Lung (tissue), 12 donors: ENCODE data around the gene HS6ST3. TPM values are rescaled to one million over a fixed set of nuclear protein-coding genes. Genes with fewer than 3 reads are reported as not detected.
"Not testable (repeated sequence)": the region's sequence is repeated elsewhere in the genome, so short reads cannot be mapped to it uniquely, and the experiment has no call there.

Experiments
- ATAC-seq: fragments of 200-7000 bp; cut with Tn5 transposase; one replicate; pipeline ENCODE4 v1.9.1; 2020; ENCODE audit warnings: moderate number of reproducible peaks; ENCODE audit not compliant: insufficient read depth, low FRiP score
- DNase-seq, 3 donors: peaks; one replicate each; pipeline ENCODE4 v3.0.0-alpha.2; 2013 to 2017
- H3K27ac ChIP-seq, 2 donors: one replicate each; pipeline ENCODE4 v1.5.1; 2013; ENCODE audit warnings: mild to moderate bottlenecking in 2 of 2, moderate library complexity in 2 of 2, control low read depth in 1 of 2, inconsistent platforms in 1 of 2, low read depth in 1 of 2, low read length in 1 of 2
- H3K27me3 ChIP-seq, 3 donors: one replicate each; pipeline ENCODE4 v1.5.1; 2013; ENCODE audit warnings: low read length in 2 of 3; ENCODE audit not compliant: control insufficient read depth in 3 of 3, insufficient read depth in 3 of 3
- H3K36me3 ChIP-seq, 4 donors: one replicate each; pipeline ENCODE4 v1.5.1; 2013; ENCODE audit warnings: low read length in 4 of 4, mild to moderate bottlenecking in 1 of 4, moderate library complexity in 1 of 4; ENCODE audit not compliant: control insufficient read depth in 4 of 4, insufficient read depth in 4 of 4
- H3K4me1 ChIP-seq, 5 donors: one replicate each; pipeline ENCODE4 v1.5.1; 2013; ENCODE audit warnings: low read length in 5 of 5, mild to moderate bottlenecking in 2 of 5, moderate library complexity in 1 of 5; ENCODE audit not compliant: control insufficient read depth in 5 of 5, insufficient read depth in 5 of 5
- H3K4me3 ChIP-seq: one replicate; pipeline ENCODE4 v1.5.1; 2013; ENCODE audit warnings: mild to moderate bottlenecking, control low read depth, moderate library complexity
- H3K9ac ChIP-seq, 2 donors: one replicate each; pipeline ENCODE4 v1.5.1; 2013; ENCODE audit warnings: low read length in 2 of 2, control low read depth in 1 of 2; ENCODE audit not compliant: insufficient read depth in 1 of 2
- H3K9me3 ChIP-seq, 4 donors: one replicate each; pipeline ENCODE4 v1.5.1; 2013; ENCODE audit warnings: low read length in 3 of 4, mild to moderate bottlenecking in 1 of 4, moderate library complexity in 1 of 4; ENCODE audit not compliant: control insufficient read depth in 4 of 4, insufficient read depth in 3 of 4
- WGBS, 2 donors: extraction: QIAGEN DNeasy Blood & Tissue Kit; methylation state at CpG; one replicate each; pipeline ENCODE4 v1.1.7; 2013; 5-methylcytosine and 5-hydroxymethylcytosine counted together
- polyA plus RNA-seq, 2 donors: library from polyadenylated mRNA; stranded (reverse); fragments of 200-250 nt; gene quantifications; one replicate each; pipeline ENCODE4 v1.2.1, GENCODE V29; 2013
- total RNA-seq, 2 donors: library from RNA; depleted of rRNA in 1 of 2; stranded (reverse); fragments of >200 nt in 1 of 2; gene quantifications; one replicate each; pipeline ENCODE4 v1.2.1, GENCODE V29; 2014 to 2021
- TF ChIP-seq, protein P1 (sequence below): IDR thresholded peaks from 2 replicates; pipeline ENCODE4 v1.5.1; 2012; ENCODE audit warnings: mild to moderate bottlenecking; ENCODE audit errors: control extremely low read depth, extremely low read depth
- donor health status: control.
- donor health status: control.
- donor health status: Bipolar disorder and iron deficiency.
- donor health status: healthy.
- donor health status: DM: yes; HTN: yes; CAD: no.

HS6ST3 gene
- total and polyA plus RNA-seq, 4 donors = 0.01 to 0.17 (median 0.04) TPM

DNA sequence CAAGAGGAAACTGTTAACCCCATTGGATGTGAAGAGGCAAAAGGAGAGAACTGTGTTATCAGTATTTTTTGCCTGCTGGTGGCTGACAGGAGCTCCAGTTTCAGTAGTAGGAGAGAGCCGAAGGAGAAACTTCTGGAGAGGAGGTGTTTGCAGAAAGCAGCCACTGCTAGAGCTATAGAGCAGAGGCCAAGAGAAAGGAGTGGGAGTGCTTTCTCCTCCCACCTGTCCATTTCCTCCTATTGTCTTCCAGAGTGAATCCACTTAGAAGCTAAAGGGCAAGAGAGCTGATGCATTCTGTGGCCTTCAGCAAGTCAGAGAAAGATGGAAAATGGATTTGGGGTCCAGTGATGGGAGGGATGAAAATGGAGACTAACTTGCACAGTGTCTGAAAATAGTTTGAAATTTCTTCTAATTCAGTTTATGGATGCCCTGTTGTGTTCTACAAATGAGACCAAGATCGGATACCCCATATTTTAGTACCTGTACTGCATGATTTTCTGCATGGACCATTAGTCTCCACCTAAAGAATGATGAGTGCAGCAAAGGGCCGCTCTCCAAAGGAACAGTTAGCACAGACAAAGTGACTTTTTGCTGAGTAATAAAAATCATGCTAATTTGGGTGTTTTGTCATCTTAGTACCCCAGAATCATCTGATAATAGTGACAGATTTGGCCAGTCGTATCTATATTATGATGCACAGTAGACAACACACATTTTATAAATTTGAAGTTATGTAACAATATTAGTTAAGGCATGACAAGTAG is 10.7 kb downstream of the HS6ST3 start:
- no peaks in the 10 kb centered on the region for H3K36me3 ChIP-seq
- WGBS, 2 donors = 85 to 90% methylated on average over 4 of the region's 4 CpGs
- no peak for ATAC-seq
- peaks cover 0 to 2% (median 0%) of the 10 kb centered on the region in 4 donors for H3K9me3 ChIP-seq
- no peak overlapping the region for H3K4me3 ChIP-seq
- no peaks in the 10 kb centered on the region for H3K4me1 ChIP-seq
- TF ChIP-seq, protein P1, sequence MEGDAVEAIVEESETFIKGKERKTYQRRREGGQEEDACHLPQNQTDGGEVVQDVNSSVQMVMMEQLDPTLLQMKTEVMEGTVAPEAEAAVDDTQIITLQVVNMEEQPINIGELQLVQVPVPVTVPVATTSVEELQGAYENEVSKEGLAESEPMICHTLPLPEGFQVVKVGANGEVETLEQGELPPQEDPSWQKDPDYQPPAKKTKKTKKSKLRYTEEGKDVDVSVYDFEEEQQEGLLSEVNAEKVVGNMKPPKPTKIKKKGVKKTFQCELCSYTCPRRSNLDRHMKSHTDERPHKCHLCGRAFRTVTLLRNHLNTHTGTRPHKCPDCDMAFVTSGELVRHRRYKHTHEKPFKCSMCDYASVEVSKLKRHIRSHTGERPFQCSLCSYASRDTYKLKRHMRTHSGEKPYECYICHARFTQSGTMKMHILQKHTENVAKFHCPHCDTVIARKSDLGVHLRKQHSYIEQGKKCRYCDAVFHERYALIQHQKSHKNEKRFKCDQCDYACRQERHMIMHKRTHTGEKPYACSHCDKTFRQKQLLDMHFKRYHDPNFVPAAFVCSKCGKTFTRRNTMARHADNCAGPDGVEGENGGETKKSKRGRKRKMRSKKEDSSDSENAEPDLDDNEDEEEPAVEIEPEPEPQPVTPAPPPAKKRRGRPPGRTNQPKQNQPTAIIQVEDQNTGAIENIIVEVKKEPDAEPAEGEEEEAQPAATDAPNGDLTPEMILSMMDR = no peak
- H3K27ac ChIP-seq = no peak overlapping the region
- DNase-seq = no peak
- H3K27me3 ChIP-seq = peaks cover 0 to 10% (median 3%) of the 10 kb centered on the region in 3 donors
- no peak overlapping the region for H3K9ac ChIP-seq

DNA sequence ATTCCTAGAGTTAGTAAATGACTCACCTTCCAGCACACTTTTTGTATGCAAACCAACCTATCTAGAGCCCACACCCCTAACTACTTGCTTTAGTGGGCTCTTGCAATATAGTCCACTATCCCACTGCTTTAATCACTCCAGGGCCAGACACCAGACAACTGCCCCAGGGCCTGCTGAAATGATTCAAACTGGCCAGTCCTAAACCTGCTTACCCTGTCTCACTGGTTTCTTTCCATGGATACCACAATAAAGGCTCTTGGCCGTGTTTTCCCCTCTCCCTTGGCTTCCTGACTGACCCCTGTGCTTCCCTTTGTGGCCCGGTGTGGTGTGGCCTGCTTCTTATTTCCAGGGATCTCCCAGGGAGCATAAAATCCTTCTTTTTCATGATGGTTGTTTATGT is 14.6 kb downstream of the HS6ST3 start:
- Histone ChIP-seq H3K27ac (no peak overlapping the region), H3K9ac (no peak overlapping the region), H3K4me3 (no peak overlapping the region), H3K9me3 (peaks cover 0 to 6% (median 0%) of the 10 kb centered on the region in 4 donors), H3K4me1 (no peaks in the 10 kb centered on the region), H3K36me3 (no peaks in the 10 kb centered on the region), H3K27me3 (no peaks in the 10 kb centered on the region)
- DNase-seq (no peak), ATAC-seq (no peak)
- 47 to 65% methylated on average over 2 of the region's 2 CpGs for WGBS, 2 donors
- TF ChIP-seq, protein P1 = no peak

DNA sequence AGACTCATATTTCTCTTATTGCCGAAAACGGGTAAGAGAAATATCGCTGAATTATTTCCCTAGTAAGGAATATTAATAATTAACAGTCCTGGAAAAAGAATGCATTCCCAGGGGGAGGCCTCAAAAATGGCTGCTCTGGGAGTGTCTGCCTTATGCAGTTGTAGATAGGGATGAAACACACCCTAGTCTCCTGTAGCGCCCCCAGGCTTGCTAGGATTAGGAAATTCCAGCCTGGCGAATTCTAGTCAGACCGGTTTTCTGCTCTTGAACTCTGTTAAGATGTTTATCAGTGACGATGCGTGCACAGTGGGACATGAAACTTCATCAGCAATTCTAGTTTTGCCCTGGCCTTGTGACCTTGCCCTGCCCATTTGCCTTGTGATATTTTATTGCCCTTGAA is 18.2 kb downstream of the HS6ST3 start:
- H3K9ac ChIP-seq, ATAC-seq, H3K4me1 ChIP-seq, DNase-seq, H3K36me3 ChIP-seq, H3K4me3 ChIP-seq, H3K27ac ChIP-seq, H3K9me3 ChIP-seq, H3K27me3 ChIP-seq: not testable (repeated sequence)
- WGBS, 2 donors = 88 to 91% methylated on average over 8 of the region's 8 CpGs

DNA sequence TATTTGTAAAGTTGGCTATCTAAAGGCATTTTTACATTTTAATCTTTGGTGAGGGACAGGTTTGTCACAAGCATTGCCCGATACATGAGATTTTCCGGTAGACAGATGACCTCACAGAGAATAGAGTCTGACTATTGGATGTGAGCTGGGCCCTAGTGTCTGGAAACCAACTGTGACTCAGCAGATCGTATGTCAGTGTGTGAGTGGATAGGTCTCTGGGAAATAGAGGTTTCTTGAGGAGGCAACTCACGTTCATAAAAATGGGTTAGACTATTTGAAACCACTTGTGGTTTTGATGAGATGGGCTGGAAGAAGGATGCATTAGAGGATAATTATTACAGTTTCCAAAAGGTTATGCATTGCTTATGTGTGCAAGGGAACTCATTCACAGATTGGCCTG is 19.2 kb downstream of the HS6ST3 start:
- H3K4me1 ChIP-seq = no peaks in the 10 kb centered on the region
- no peak overlapping the region for H3K27ac ChIP-seq
- no peak overlapping the region for H3K9ac ChIP-seq
- no peaks in the 10 kb centered on the region for H3K36me3 ChIP-seq
- TF ChIP-seq, protein P1 = no peak
- H3K9me3 ChIP-seq = peaks cover 0 to 8% (median 0%) of the 10 kb centered on the region in 4 donors
- H3K4me3 ChIP-seq = no peak overlapping the region
- ATAC-seq (no peak), DNase-seq (no peak)
- WGBS, 2 donors = 88 to 95% methylated on average over 4 of the region's 4 CpGs
- H3K27me3 ChIP-seq = no peaks in the 10 kb centered on the region
